ENCODE measurements around the gene MYRIP.
A peak's percentile ranks its signal among the peaks of the same experiment; 100 is the strongest.

MYRIP gene

DNA sequence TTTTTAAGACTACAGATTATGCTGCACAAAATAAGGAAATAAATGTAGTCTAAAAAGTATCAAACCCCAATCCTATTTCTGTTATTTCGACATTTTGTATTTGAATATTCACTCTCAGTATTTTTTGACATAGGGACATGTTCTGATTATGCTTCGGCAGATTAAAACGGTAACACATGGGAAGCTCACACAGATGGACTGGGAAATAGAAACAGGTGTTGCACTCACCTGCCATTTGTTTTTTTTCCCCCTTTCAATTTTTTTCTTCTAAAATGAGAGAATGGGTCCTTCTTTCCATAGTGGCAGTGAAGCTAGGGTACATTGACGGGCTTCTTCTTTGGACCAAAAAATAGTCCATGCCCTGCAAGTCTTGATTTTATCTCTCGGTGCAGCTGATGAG is 163.1 kb downstream of the MYRIP start:
- Histone ChIP-seq H3K27me3 (ENCODE audit: low read depth, low read length) (0 out of 2 replicates have a peak, but pooled peaks cover 5% of the 10 kb centered on the region), H3K27ac (ENCODE audit: low read length) (no peak overlapping the region), H3K79me2 (ENCODE audit: low read length) (no peaks in the 10 kb centered on the region), H3K9me3 (ENCODE audit: insufficient read depth, low read length) (no peaks in the 10 kb centered on the region), H3K4me1 (ENCODE audit: low read length) (no peaks in the 10 kb centered on the region), H3K9ac (ENCODE audit: low read length) (no peak overlapping the region), H4K20me1 (ENCODE audit: insufficient read depth, low read length) (no peaks in the 10 kb centered on the region), H3K36me3 (replicated peaks; ENCODE audit: low read depth, low read length) (no peaks in the 10 kb centered on the region), H2AFZ (ENCODE audit: low read depth, low read length) (no peak overlapping the region), H3K4me3 (ENCODE audit: low read length) (no peak overlapping the region), H3K4me2 (ENCODE audit: low read length) (no peak overlapping the region)
- TF ChIP-seq, protein P1, sequence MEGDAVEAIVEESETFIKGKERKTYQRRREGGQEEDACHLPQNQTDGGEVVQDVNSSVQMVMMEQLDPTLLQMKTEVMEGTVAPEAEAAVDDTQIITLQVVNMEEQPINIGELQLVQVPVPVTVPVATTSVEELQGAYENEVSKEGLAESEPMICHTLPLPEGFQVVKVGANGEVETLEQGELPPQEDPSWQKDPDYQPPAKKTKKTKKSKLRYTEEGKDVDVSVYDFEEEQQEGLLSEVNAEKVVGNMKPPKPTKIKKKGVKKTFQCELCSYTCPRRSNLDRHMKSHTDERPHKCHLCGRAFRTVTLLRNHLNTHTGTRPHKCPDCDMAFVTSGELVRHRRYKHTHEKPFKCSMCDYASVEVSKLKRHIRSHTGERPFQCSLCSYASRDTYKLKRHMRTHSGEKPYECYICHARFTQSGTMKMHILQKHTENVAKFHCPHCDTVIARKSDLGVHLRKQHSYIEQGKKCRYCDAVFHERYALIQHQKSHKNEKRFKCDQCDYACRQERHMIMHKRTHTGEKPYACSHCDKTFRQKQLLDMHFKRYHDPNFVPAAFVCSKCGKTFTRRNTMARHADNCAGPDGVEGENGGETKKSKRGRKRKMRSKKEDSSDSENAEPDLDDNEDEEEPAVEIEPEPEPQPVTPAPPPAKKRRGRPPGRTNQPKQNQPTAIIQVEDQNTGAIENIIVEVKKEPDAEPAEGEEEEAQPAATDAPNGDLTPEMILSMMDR (IDR thresholded peaks at IDR 0.05; ENCODE audit: low read depth, low read length): no peak
- TF ChIP-seq EZH2phosphoT487 (IDR thresholded peaks at IDR 0.05; ENCODE audit: low read depth): no peak

DNA sequence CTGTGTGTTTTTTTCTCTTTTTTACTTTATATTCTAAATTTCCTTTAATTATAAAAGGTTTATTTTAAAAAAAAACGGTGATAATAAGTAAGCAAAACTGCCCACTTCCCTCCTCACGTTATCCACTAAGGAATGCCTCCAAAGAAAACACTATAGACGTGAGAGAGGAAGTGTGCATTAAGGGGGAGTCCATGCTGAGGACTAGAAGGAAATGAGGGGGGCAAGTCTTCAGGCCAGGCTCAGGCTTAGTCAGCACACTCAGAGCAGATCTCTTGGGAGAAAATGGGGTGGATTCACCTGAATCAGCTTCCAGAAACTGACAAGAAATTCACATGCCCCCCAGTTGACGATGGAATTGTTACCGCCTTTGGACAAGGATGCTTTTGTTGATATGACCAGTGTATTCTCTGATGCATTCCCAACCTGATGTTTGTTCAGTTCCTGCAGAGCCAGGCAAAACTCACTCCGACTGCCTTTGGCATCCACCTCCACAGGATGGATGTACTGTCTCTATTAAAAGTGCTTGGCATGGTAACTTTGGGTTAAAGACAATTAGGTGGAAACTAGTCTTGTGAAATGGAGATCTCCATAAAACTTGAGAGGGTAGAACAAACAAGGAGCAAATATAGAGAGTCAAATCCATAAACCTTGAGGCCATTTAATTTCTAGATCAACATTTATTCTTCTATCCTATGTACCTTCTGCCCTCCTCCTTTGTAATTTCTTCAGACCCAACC is 167.8 kb downstream of the MYRIP start:
- H3K9ac ChIP-seq (ENCODE audit: low read length): no peak overlapping the region
- H3K79me2 ChIP-seq (ENCODE audit: low read length): no peaks in the 10 kb centered on the region
- peaks cover 6% of the 10 kb centered on the region for H3K4me1 ChIP-seq (ENCODE audit: low read length)
- H3K27ac ChIP-seq (ENCODE audit: low read length): no peak overlapping the region
- H3K27me3 ChIP-seq (ENCODE audit: low read depth, low read length): no peaks in the 10 kb centered on the region
- H2AFZ ChIP-seq (ENCODE audit: low read depth, low read length): no peak overlapping the region
- no peak overlapping the region for H3K4me3 ChIP-seq (ENCODE audit: low read length)
- no peaks in the 10 kb centered on the region for H3K9me3 ChIP-seq (ENCODE audit: insufficient read depth, low read length)
- H4K20me1 ChIP-seq (ENCODE audit: insufficient read depth, low read length): no peaks in the 10 kb centered on the region
- no peaks in the 10 kb centered on the region for H3K36me3 ChIP-seq (replicated peaks; ENCODE audit: low read depth, low read length)
- TF ChIP-seq EZH2phosphoT487 (IDR thresholded peaks at IDR 0.05; ENCODE audit: low read depth): no peak
- TF ChIP-seq, protein P1 (IDR thresholded peaks at IDR 0.05; ENCODE audit: low read depth, low read length): no peak
- no peak overlapping the region for H3K4me2 ChIP-seq (ENCODE audit: low read length)

DNA sequence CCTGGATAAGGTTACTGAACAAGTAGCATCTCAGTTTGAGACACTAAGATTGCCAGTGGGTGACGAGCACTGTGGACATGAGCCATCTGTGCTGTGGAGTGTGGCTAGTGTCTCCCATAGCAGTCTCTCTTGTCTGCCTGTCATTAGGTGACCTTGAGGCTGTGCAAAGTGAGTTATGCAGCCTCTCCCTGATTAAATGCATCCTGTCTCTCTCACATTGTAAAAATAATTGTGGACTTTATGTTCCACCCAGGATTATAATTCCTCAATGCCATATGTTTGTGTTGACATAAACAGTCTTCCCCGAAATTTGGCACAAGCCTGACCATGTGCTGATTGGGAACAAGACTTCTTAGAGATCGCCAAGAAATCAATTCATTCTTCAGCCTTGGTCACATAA is 168.9 kb downstream of the MYRIP start:
- Histone ChIP-seq H2AFZ (ENCODE audit: low read depth, low read length) (no peak overlapping the region), H3K9me3 (ENCODE audit: insufficient read depth, low read length) (no peaks in the 10 kb centered on the region), H3K36me3 (replicated peaks; ENCODE audit: low read depth, low read length) (no peaks in the 10 kb centered on the region), H4K20me1 (ENCODE audit: insufficient read depth, low read length) (no peaks in the 10 kb centered on the region), H3K4me1 (ENCODE audit: low read length) (peaks cover 6% of the 10 kb centered on the region), H3K79me2 (ENCODE audit: low read length) (no peaks in the 10 kb centered on the region), H3K4me3 (ENCODE audit: low read length) (no peak overlapping the region), H3K27me3 (ENCODE audit: low read depth, low read length) (no peaks in the 10 kb centered on the region), H3K9ac (ENCODE audit: low read length) (no peak overlapping the region), H3K4me2 (ENCODE audit: low read length) (no peak overlapping the region), H3K27ac (ENCODE audit: low read length) (no peak overlapping the region)
- TF ChIP-seq, protein P1 (IDR thresholded peaks at IDR 0.05; ENCODE audit: low read depth, low read length): no peak
- TF ChIP-seq EZH2phosphoT487 (IDR thresholded peaks at IDR 0.05; ENCODE audit: low read depth): no peak

DNA sequence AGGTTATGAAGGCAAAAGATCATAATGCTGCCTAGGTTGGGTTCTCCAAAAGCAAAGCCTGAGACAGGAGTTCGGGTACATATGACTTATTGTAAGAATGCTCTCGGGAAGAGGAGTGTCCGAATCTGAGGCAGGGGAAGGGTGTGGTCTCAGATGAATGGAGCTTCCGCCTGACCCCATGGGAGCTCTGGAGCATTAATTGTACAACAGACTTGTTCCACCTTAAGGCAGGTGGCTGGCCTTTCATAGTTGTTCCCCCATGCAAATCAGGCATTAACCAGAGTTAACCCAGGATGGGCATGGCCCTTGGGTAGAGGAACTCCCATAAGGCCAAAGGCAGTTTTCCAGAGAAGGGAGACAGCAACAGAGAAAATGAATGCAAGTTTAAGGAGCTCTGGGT is 170.6 kb downstream of the MYRIP start:
- Histone ChIP-seq H3K79me2 (ENCODE audit: low read length) (no peaks in the 10 kb centered on the region), H3K9ac (ENCODE audit: low read length) (no peak overlapping the region), H3K36me3 (replicated peaks; ENCODE audit: low read depth, low read length) (no peaks in the 10 kb centered on the region), H3K27ac (ENCODE audit: low read length) (no peak overlapping the region), H4K20me1 (ENCODE audit: insufficient read depth, low read length) (no peaks in the 10 kb centered on the region), H3K4me2 (ENCODE audit: low read length) (peak overlapping the region; percentile 24), H3K27me3 (ENCODE audit: low read depth, low read length) (no peaks in the 10 kb centered on the region), H3K4me3 (ENCODE audit: low read length) (no peak overlapping the region), H3K9me3 (ENCODE audit: insufficient read depth, low read length) (no peaks in the 10 kb centered on the region), H2AFZ (ENCODE audit: low read depth, low read length) (peak overlapping the region; percentile 36; the same call in 1 of the 2 replicates), H3K4me1 (ENCODE audit: low read length) (peaks cover 6% of the 10 kb centered on the region)
- TF ChIP-seq, protein P1 (IDR thresholded peaks at IDR 0.05; ENCODE audit: low read depth, low read length): no peak
- no peak for TF ChIP-seq EZH2phosphoT487 (IDR thresholded peaks at IDR 0.05; ENCODE audit: low read depth)

All from OCI-LY3 (cell line).